AG04450 (cell line): ENCODE measurements around the gene C1QB. TPM values are rescaled to one million over a fixed set of nuclear protein-coding genes. Genes with fewer than 3 reads are reported as not detected.

Experiments used
- CTCF ChIA-PET: fragments of 300-600, 350-600 bp; formaldehyde crosslinking; extraction: SDS; loops from one replicate; lab custom pipeline; 2022; ENCODE audit warnings: antibody characterized with exemption, inconsistent platforms; lab: Charles Lee
- POLR2A ChIA-PET: fragments of 350-600 bp; formaldehyde crosslinking; extraction: SDS; loops from one replicate; lab custom pipeline; 2021; ENCODE audit warnings: antibody characterized with exemption, inconsistent platforms; lab: Yijun Ruan, JAX
- DNase-seq: peaks from one replicate; pipeline ENCODE4 v3.0.0-alpha.2; 2011; ENCODE audit warnings: low read depth, low spot score
- H3K27ac ChIP-seq: one replicate; pipeline ENCODE4 v1.5.1; 2012; ENCODE audit warnings: low read depth, low read length, control low read depth
- H3K27me3 ChIP-seq: one replicate; pipeline ENCODE4 v1.6.0; 2012; ENCODE audit warnings: low read length; ENCODE audit not compliant: control insufficient read depth, insufficient read depth
- H3K4me3 ChIP-seq: 2 replicates; pipeline ENCODE4 v1.5.1; 2011; ENCODE audit warnings: mild to moderate bottlenecking, low read depth, low read length, control low read depth
- H3K9me3 ChIP-seq: 2 replicates; pipeline ENCODE4 v1.5.1; 2012; ENCODE audit warnings: low read length; ENCODE audit not compliant: control insufficient read depth, insufficient read depth
- CTCF ChIP-seq: IDR thresholded peaks from 2 replicates; pipeline ENCODE4 v1.5.1; 2011; ENCODE audit warnings: low read depth, low read length, control low read depth, inconsistent platforms
- polyA plus RNA-seq: library from polyadenylated mRNA; depleted of rRNA; stranded (reverse); fragments of >200 nt; gene quantifications from 2 replicates; pipeline ENCODE4 v1.2.3, GENCODE V29; 2011

Gene C1QB
- polyA plus RNA-seq, 1 experiment: not detected

- Histone ChIP-seq H3K9me3 (no peaks in the 10 kb centered on the region; the same call in 1 of the 2 replicates), H3K27me3 (no peaks in the 10 kb centered on the region), H3K27ac (no peak overlapping the region), H3K4me3 (no peak overlapping the region)
- CTCF ChIA-PET: interaction anchor here (1.9 to 2.6 kb wide), 2 partner anchors 154 to 180 kb away, joined by 7 to 16 read pairs; no protein-coding TSS in a partner anchor
- POLR2A ChIA-PET: no interaction called here
- no peak for DNase-seq
- no peak for TF ChIP-seq CTCF
Observed at GRCh38 chr1:22708777-22709176, 55.7 kb downstream of the C1QB start.

- peak; percentile 45 for TF ChIP-seq CTCF
- no peaks in the 10 kb centered on the region for H3K27me3 ChIP-seq
- ChIA-PET CTCF (interaction anchor here (2.6 kb wide), 1 partner anchor 153 kb away, joined by 16 read pairs; no protein-coding TSS in a partner anchor), POLR2A (no interaction called here)
- no peak overlapping the region for H3K27ac ChIP-seq
- no peak for DNase-seq
- H3K9me3 ChIP-seq: no peaks in the 10 kb centered on the region; the same call in 1 of the 2 replicates
- H3K4me3 ChIP-seq: no peak overlapping the region
Observed at GRCh38 chr1:22709227-22709626, 56.2 kb downstream of the C1QB start.

- no peaks in the 10 kb centered on the region; the same call in 1 of the 2 replicates for H3K9me3 ChIP-seq
- no peak for TF ChIP-seq CTCF
- H3K27ac ChIP-seq: no peak overlapping the region
- peak overlapping the region; percentile 69 for H3K4me3 ChIP-seq
- DNase-seq: no peak
- H3K27me3 ChIP-seq: no peaks in the 10 kb centered on the region
- ChIA-PET CTCF (interaction anchor here (2.6 kb wide), 1 partner anchor 152 kb away, joined by 16 read pairs; no protein-coding TSS in a partner anchor), POLR2A (no interaction called here)
Observed at GRCh38 chr1:22709891-22710700, 57.1 kb downstream of the C1QB start.

GRCh38 chr1:22710701-22711049 is 57.6 kb downstream of the C1QB start, which contains the start of gene EPHB2:
Gene EPHB2, plus strand, starts transcription at chr1:22710839. Its CDS starts 144 bp downstream, at chr1:22710983.
- Histone ChIP-seq H3K27ac (no peak within 1 kb of the TSS), H3K4me3 (peak within 1 kb of the TSS; percentile 69), H3K27me3 (no peaks in the 10 kb centered on the region), H3K9me3 (no peaks in the 10 kb centered on the region; the same call in 1 of the 2 replicates)
- CTCF ChIA-PET: no interaction called here
- no peak for DNase-seq
- POLR2A ChIA-PET: no interaction called here
- TF ChIP-seq CTCF: no peak

- DNase-seq: no peak
- TF ChIP-seq CTCF: no peak
- ChIA-PET POLR2A (interaction anchor here (1.0 kb wide), 1 partner anchor 20 kb away, joined by 3 read pairs; no protein-coding TSS in a partner anchor), CTCF (no interaction called here)
- Histone ChIP-seq H3K27me3 (no peaks in the 10 kb centered on the region), H3K4me3 (peak overlapping the region; percentile 69), H3K27ac (no peak overlapping the region), H3K9me3 (no peaks in the 10 kb centered on the region; the same call in 1 of the 2 replicates)
Observed at GRCh38 chr1:22711071-22711470, 58.0 kb downstream of the C1QB start.
